COLO668 (cell line): ENCODE data around the gene NHLRC4.
A peak's percentile ranks its signal among the peaks of the same experiment; 100 is the strongest.

Source experiments
- DNase-seq: peaks from one replicate; lab custom pipeline; 2025; ENCODE audit not compliant: unreplicated experiment; lab: John Stamatoyannopoulos, UW

NHLRC4 gene

DNA sequence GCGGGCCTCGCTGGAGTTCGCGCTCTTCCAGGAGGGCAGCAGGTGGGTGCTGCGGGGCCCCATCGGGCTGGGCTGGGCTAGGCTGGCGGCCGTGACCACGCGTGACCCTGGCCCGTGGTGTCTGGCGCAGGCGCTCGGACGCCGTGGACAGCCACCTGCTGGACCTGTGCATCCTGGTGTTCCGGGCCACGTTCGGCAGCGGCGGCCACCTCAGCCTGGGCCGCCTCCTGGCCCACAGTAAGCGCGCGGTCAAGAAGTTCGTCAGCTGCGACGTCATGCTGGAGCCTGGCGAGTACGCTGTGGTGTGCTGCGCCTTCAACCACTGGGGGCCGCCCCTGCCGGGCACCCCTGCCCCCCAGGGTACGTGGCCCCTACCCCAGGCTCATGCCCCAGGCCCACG lies 14.6 kb upstream of the NHLRC4 start:
- DNase-seq = no peak

DNA sequence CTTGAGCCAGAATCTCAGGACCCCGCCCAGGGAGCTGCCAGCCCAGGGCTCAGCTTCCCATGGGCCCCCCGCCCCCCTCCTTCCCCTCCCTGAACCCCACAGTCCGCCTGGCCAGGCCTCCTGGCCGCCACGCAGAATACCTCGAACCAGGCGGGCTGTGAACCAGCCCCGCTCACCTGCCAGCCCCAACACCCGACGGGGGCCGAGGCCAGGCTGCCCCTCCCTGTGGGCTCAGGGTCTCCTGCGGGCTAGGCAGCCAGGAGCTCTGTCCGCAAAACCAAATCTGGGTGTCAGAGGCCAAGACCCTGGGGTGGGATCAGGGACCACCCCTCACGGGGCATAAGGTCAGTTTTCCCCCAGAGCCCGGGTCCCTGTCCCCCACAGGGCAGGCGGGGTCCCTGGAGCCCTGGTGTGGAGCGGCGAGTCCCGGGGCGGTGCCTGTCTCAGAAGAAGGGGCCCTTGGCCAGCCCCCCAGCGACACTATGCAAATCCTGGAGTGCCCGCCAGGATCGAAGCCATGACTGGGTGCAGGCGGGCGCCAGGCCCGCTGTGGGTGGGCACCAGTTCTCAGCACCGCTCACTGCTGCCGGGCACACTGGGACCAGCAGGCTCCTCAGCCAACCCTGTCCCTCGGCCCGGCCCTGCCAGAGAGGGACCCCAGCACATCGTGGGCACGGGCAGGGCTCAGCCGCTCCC lies 13.1 kb upstream of the NHLRC4 start:
- no peak for DNase-seq

DNA sequence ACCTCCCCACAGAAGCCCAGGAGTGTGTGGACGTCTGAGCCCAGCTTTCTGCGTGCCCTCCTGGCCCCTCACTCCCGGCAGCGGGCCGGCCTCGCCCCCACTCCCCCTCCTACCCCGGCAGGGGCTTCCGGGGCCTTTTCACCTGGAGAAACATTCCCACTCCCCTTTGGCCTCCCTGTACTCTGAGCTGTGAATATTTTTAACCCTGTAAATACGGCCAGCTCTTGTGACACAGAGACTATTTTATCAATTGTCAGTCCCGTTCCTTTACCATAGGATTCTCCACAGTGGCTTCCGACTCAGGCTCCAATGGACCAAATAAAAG lies 12.5 kb upstream of the NHLRC4 start:
- no peak for DNase-seq

GRCh38 chr16:554640-555365 lies 12.0 kb upstream of the NHLRC4 start:
- DNase-seq = no peak

GRCh38 chr16:555528-556473 lies 11.0 kb upstream of the NHLRC4 start:
- DNase-seq = no peak

- DNase-seq = no peak
These were observed 10.2 kb upstream of the NHLRC4 start for GRCh38 chr16:556474-557173.

DNA sequence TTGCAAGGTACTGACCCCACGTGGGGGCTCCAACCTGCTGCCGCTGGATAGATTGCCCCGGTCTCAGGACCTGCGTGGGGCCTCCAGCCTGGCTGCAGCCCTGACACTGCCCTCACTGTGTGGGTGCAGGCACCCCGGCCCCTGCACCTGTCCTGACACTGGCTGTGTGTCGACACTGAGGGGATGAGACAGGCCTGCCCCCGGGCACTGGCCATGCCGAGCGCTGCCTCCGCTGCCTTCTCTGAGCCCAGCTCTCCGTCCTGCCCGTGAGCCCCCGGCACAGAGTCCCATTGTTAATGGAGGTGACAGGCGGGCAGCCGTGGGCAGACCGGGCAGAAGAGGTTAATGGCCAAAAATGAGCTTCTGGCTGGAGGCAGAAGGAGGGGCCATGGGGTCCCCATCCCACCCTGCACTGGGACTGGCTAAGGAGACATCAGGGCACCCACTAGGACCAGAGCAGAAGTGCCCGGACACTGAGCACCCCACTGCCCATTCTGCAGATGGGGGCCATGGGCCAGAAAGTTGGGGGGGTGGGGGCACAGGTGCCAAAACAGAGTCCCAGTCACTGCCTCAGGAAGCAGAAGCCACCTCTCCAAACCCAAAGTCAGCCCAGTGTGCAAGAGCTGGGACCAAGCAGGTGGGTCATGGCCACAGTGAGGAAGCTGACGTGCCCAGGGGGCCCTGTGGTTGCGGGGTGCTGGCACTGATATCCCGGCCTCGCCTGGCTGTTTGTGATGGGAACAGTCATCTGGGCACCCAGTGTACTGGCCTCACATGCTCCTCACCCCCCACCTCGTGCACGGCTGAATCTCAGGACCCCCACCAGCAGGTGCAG lies 9.1 kb upstream of the NHLRC4 start:
- DNase-seq = no peak

DNA sequence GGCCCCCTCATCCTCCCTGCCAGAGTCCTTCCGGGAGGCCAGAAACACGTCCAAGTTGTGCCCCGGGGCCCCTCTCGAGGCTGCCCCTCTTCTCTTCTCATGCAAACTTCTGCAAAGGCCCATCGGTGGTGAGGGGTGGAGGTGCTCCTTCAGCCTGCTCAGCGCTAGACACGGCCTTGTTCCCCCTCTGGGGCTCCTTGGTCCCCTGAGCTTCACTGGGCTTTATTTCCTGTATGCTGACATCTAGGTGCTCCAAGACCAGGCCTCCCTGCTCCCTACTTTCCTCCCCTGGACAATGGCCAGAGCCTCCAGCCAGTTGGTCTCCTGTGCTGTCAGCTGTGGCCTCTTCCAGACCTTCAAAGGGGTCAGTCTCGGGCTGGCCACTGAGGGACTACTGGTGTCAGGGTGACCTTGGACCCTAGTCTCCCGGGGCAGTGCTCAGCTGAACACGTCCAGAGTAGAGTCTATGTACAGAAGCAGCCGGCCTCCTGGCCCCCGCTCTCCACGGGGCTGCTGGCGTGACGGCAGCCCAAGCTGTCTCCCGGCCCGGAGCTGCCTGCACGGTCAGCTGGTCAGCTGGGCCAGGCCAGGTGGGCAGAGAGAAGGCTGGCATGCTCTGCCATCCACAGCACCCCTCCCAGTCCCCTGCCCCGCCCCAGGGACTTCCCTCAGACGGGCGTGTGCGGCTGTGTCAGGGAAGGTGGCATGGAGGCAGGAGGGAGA lies 8.3 kb upstream of the NHLRC4 start:
- DNase-seq = no peak

DNA sequence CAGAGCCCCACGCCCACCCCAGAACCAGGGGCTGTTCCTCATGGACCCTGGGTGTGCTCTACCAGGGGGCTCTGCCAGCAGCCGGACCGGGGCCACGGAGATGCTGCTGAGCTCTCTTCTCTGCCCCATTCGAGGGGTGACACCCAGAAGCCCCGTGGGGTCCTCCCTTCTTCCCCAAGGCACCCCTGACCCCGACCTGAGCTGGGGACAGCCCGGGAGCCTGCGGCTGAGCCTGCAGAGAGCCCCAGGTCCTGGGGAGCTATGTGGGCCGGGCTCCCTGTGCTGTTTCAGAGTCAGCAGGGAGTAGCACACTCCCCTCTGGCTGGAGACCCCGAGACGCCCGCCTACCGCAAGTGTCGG lies 7.8 kb upstream of the NHLRC4 start:
- DNase-seq = no peak

GRCh38 chr16:559411-560203 lies 7.2 kb upstream of the NHLRC4 start:
- DNase-seq = no peak

DNA sequence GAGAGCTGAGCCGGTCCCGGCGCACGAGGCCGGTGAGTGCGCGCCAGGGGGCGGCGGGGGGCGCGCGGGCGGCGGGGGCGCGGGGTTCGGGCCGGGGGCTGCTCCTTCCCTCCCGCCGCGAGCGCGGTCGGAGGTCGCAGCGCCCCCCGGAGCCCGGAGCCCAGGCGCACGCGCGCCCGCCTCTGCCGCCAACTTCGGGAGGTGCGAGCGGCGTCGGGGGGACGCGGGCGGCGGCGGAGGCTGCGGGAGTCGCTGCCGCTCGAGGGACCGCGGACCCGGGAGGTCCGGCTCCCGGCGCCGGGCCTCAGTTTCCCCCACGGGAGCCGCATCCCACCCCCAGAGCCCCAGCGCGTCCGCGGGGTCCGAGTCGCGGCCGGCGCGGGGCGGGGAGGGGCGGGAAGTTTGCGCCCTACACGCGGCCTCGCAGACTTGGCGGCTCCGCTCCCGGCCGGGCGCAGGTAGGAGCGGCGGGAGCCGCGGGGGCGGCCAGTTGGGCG lies 6.6 kb upstream of the NHLRC4 start, which contains the start of gene PRR35:
TSS of gene PRR35 (plus strand) at position 191 of the 497 bp plus-strand sequence. CDS start 2,901 bp downstream, outside the sequence.
- DNase-seq = no peak

- DNase-seq = no peak
These were observed 5.9 kb upstream of the NHLRC4 start for GRCh38 chr16:560701-561412.

DNA sequence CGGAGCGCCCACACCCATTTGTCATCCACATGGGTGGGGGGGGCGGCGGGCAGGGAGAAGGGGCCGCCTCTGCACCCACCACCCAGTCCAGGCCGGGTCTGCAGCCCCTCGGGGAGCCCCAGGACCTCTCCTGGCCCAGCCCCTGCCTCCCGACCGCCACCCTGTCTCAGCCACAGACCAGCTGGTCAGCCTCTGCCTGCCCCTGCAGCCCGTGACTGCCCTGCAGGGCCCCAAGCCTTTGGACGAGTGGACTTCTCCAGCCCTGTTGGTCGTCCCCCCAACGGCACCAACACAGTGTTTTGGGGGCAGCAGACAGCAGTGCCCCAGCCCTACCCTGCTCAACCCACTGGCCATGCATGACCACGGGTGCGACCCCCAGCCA lies 5.4 kb upstream of the NHLRC4 start:
- no peak for DNase-seq

- peak; percentile 17 for DNase-seq
These were observed 4.6 kb upstream of the NHLRC4 start for GRCh38 chr16:561957-562938.

DNA sequence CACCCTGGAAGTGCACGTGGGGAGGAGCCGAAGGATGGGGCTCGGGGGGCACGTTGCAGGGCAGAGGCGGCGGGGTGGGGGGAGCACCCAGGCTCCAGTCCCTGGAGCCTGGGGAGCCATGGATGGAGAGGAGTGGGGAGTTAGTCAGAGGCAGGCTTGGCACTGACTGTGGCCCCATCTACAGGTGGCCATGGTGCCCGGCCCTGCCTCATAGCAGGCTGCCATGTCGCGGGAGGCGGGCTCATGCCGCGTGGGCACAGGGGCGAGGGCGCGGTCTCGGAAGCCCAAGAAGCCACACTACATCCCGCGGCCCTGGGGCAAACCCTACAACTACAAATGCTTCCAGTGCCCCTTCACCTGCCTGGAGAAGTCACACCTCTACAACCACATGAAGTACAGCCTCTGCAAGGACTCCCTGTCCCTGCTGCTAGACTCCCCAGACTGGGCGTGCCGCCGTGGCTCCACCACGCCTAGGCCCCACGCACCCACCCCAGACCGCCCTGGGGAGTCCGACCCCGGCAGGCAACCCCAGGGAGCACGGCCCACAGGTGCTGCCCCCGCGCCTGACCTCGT lies 3.6 kb upstream of the NHLRC4 start:
- DNase-seq = no peak

- no peak for DNase-seq
These were observed 2.0 kb upstream of the NHLRC4 start for GRCh38 chr16:564690-565418.
